Astrocyte (in vitro differentiated cells and primary cell): Measurements from ENCODE around the gene CERS4. TPM values are rescaled to one million over a fixed set of nuclear protein-coding genes. Genes with fewer than 3 reads are reported as not detected.

Experiments used
- DNase-seq: peaks from one replicate; pipeline ENCODE4 v3.0.0-alpha.2; 2010; ENCODE audit warnings: low read depth
- FAIRE-seq: peaks from 2 replicates; lab custom pipeline; 2011; peaks lifted over from hg19 to GRCh38; lab: Jason Lieb, UNC
- H2AFZ ChIP-seq: 2 replicates; pipeline ENCODE4 v1.6.0; 2012; ENCODE audit warnings: low read depth, low read length, inconsistent platforms
- H3K27ac ChIP-seq: 2 replicates; pipeline ENCODE4 v1.5.1; 2011; ENCODE audit warnings: low read depth, low read length, inconsistent platforms
- H3K27me3 ChIP-seq: 2 replicates; pipeline ENCODE4 v1.6.0; 2011; ENCODE audit warnings: low read length, inconsistent platforms; ENCODE audit not compliant: insufficient read depth
- H3K36me3 ChIP-seq: 2 replicates; pipeline ENCODE4 v1.5.1; 2011; ENCODE audit warnings: low read length, inconsistent platforms; ENCODE audit not compliant: insufficient read depth
- H3K4me1 ChIP-seq: 2 replicates; pipeline ENCODE4 v1.5.1; 2011; ENCODE audit warnings: low read length, inconsistent platforms; ENCODE audit not compliant: insufficient read depth
- H3K4me2 ChIP-seq: 2 replicates; pipeline ENCODE4 v1.6.0; 2012; ENCODE audit warnings: low read length, inconsistent platforms
- H3K4me3 ChIP-seq: 2 replicates; pipeline ENCODE4 v1.5.1; 2011; ENCODE audit warnings: low read depth, mild to moderate bottlenecking, low read length, inconsistent platforms; ENCODE audit not compliant: insufficient read depth
- H3K79me2 ChIP-seq: 2 replicates; pipeline ENCODE4 v1.6.0; 2012; ENCODE audit warnings: mild to moderate bottlenecking, low read length, inconsistent platforms; ENCODE audit not compliant: insufficient read depth
- H3K9ac ChIP-seq: 2 replicates; pipeline ENCODE4 v1.6.0; 2012; ENCODE audit warnings: mild to moderate bottlenecking, low read length, inconsistent platforms
- H3K9me3 ChIP-seq: 2 replicates; pipeline ENCODE4 v1.5.1; 2012; ENCODE audit warnings: low read depth, mild to moderate bottlenecking, low read length, inconsistent platforms; ENCODE audit not compliant: insufficient read depth
- H4K20me1 ChIP-seq: 2 replicates; pipeline ENCODE4 v1.6.0; 2012; ENCODE audit warnings: low read length, inconsistent platforms; ENCODE audit not compliant: insufficient read depth
- H3K27ac Mint-ChIP-seq: one replicate; pipeline ENCODE4 v1.8.0; 2021; ENCODE audit warnings: mild to moderate bottlenecking, mixed read lengths; ENCODE audit not compliant: unreplicated experiment
- H3K27me3 Mint-ChIP-seq: one replicate; pipeline ENCODE4 v1.8.0; 2021; ENCODE audit warnings: low read depth, mixed read lengths; ENCODE audit not compliant: unreplicated experiment
- H3K36me3 Mint-ChIP-seq: one replicate; pipeline ENCODE4 v1.8.0; 2021; ENCODE audit warnings: low read depth, mixed read lengths; ENCODE audit not compliant: unreplicated experiment
- H3K4me1 Mint-ChIP-seq: one replicate; pipeline ENCODE4 v1.8.0; 2021; ENCODE audit warnings: low read depth, mixed read lengths; ENCODE audit not compliant: unreplicated experiment
- H3K4me3 Mint-ChIP-seq: one replicate; pipeline ENCODE4 v1.8.0; 2021; ENCODE audit warnings: mild to moderate bottlenecking, moderate library complexity, mixed read lengths; ENCODE audit not compliant: unreplicated experiment
- H3K9me3 Mint-ChIP-seq: one replicate; pipeline ENCODE4 v1.8.0; 2021; ENCODE audit warnings: mild to moderate bottlenecking, mixed read lengths; ENCODE audit not compliant: unreplicated experiment
- CTCF ChIP-seq: IDR thresholded peaks from 2 replicates; pipeline ENCODE4 v1.5.1; 2011; ENCODE audit warnings: low read depth, mild to moderate bottlenecking, inconsistent platforms, low read length, moderate library complexity; ENCODE audit not compliant: insufficient read depth
- EZH2 ChIP-seq: IDR thresholded peaks from 2 replicates; pipeline ENCODE4 v1.6.1; 2012; ENCODE audit warnings: mild to moderate bottlenecking, low read length, inconsistent platforms; ENCODE audit not compliant: insufficient read depth
- total RNA-seq: library from RNA; stranded (reverse); gene quantifications from 2 replicates; pipeline ENCODE4 v1.2.1, GENCODE V29; 2021

The CERS4 gene
- total RNA-seq, 1 donor from 2014 or later = 15.7 TPM

DNA sequence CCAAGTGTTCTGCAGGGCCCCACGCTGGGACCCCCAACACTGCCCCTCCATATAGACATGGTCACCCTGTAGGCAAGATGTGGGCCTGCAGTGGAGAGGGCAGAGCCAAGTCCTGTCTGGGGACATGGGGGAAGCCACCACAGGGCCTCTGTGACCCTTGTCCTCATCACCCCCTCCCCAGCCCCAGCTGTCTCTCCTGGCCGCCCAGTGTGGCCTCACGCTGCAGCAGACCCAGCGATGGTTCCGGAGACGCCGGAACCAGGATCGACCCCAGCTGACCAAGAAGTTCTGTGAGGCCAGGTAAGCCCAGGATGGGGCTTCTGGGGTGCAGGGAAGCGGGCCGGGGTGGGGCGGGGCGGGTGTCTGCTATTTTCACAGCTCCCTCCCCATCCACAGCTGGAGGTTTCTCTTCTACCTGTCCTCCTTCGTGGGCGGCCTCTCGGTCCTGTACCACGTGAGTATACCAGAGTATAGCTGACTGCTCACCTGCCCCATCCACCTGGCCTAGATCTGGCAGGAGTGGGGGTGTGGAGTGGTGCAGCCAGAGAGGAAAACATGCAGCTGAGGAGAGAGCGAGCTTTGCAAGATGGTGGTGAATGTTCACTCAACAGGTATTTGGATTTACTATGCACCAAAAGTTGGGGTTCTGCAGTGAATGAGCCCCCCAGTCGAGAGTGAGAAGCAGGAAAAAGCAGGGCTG is 46.4 kb downstream of the CERS4 start:
- H3K27ac Mint-ChIP-seq = no peak overlapping the region
- TF ChIP-seq EZH2 (no peak), CTCF (no peak)

GRCh38 chr19:8256276-8257051 is 47.3 kb downstream of the CERS4 start:
- no peak for TF ChIP-seq CTCF
- TF ChIP-seq EZH2 = no peak
- Mint-ChIP-seq H3K27ac (no peak overlapping the region), H3K27me3 (no peaks in the 10 kb centered on the region), H3K9me3 (no peaks in the 10 kb centered on the region), H3K4me3 (no peak overlapping the region), H3K36me3 (peaks cover 9% of the 10 kb centered on the region), H3K4me1 (no peaks in the 10 kb centered on the region)
- FAIRE-seq (no peak), DNase-seq (no peak)
- Histone ChIP-seq H3K4me1 (no peaks in the 10 kb centered on the region), H4K20me1 (no peaks in the 10 kb centered on the region), H3K79me2 (no peaks in the 10 kb centered on the region), H3K4me2 (no peak overlapping the region), H3K9ac (no peak overlapping the region), H3K36me3 (no peaks in the 10 kb centered on the region), H2AFZ (no peak overlapping the region), H3K9me3 (no peaks in the 10 kb centered on the region), H3K4me3 (no peak overlapping the region), H3K27ac (no peak overlapping the region), H3K27me3 (no peaks in the 10 kb centered on the region)

More for the DNA sequence above, 46.4 kb downstream of the CERS4 start:
- FAIRE-seq (no peak), DNase-seq (no peak)
- Histone ChIP-seq H3K9me3 (no peaks in the 10 kb centered on the region), H3K27me3 (no peaks in the 10 kb centered on the region), H3K79me2 (no peaks in the 10 kb centered on the region), H4K20me1 (no peaks in the 10 kb centered on the region), H3K36me3 (no peaks in the 10 kb centered on the region), H2AFZ (no peak overlapping the region), H3K9ac (no peak overlapping the region), H3K27ac (no peak overlapping the region), H3K4me2 (no peak overlapping the region), H3K4me3 (no peak overlapping the region), H3K4me1 (no peaks in the 10 kb centered on the region)
- H3K36me3 Mint-ChIP-seq = peaks cover 7% of the 10 kb centered on the region
- H3K4me3 Mint-ChIP-seq = no peak overlapping the region
- no peaks in the 10 kb centered on the region for H3K4me1 Mint-ChIP-seq
- H3K9me3 Mint-ChIP-seq = no peaks in the 10 kb centered on the region
- H3K27me3 Mint-ChIP-seq = no peaks in the 10 kb centered on the region
